DMS53 treated with DMSO at 0.1 percent for 48 hours (cell line): ENCODE measurements around the gene AP1G1.

Source experiments
- DNase-seq: peaks from one replicate; lab custom pipeline; 2025; ENCODE audit not compliant: unreplicated experiment; lab: John Stamatoyannopoulos, UW

AP1G1 gene

GRCh38 chr16:71761097-71761496 lies 47.5 kb downstream of the AP1G1 start:
- no peak for DNase-seq

GRCh38 chr16:71758293-71758760 lies 50.3 kb downstream of the AP1G1 start:
- DNase-seq = no peak

GRCh38 chr16:71754652-71755051 lies 54.0 kb downstream of the AP1G1 start:
- no peak for DNase-seq

- no peak for DNase-seq
Observed at GRCh38 chr16:71754108-71754507, 54.5 kb downstream of the AP1G1 start.

GRCh38 chr16:71748226-71748625 lies 60.4 kb downstream of the AP1G1 start:
- DNase-seq = no peak

- DNase-seq = no peak
Observed at GRCh38 chr16:71746442-71747046, 62.1 kb downstream of the AP1G1 start.

GRCh38 chr16:71738855-71739254 lies 69.8 kb downstream of the AP1G1 start:
- no peak for DNase-seq

GRCh38 chr16:71737501-71737900 lies 71.1 kb downstream of the AP1G1 start:
- no peak for DNase-seq

- DNase-seq = no peak
Observed at GRCh38 chr16:71734511-71734910, 74.1 kb downstream of the AP1G1 start.

- no peak for DNase-seq
Observed at GRCh38 chr16:71732587-71732986, 76.0 kb downstream of the AP1G1 start.

- DNase-seq = no peak
Observed at GRCh38 chr16:71727551-71728324, 80.9 kb downstream of the AP1G1 start.

- DNase-seq = no peak
Observed at GRCh38 chr16:71726476-71727315, 81.9 kb downstream of the AP1G1 start.

- no peak for DNase-seq
Observed at GRCh38 chr16:71724320-71724751, 84.3 kb downstream of the AP1G1 start, which contains the start of gene PHLPP2. TSS of gene PHLPP2 (minus strand) at chr16:71724701. CDS start at chr16:71714795, 9,906 bp downstream.

GRCh38 chr16:71723537-71724319 lies 84.9 kb downstream of the AP1G1 start:
- peak; percentile 73 for DNase-seq

GRCh38 chr16:71722801-71723536 lies 85.7 kb downstream of the AP1G1 start:
- DNase-seq = peak; percentile 7

- no peak for DNase-seq
Observed at GRCh38 chr16:71721066-71721740, 87.4 kb downstream of the AP1G1 start.

GRCh38 chr16:71712501-71712900 lies 96.1 kb downstream of the AP1G1 start:
- DNase-seq = no peak

GRCh38 chr16:71711789-71712188 lies 96.8 kb downstream of the AP1G1 start:
- no peak for DNase-seq

- no peak for DNase-seq
Observed at GRCh38 chr16:71709229-71709781, 99.3 kb downstream of the AP1G1 start.
